ENCODE data around the gene FLNB. TPM values are rescaled to one million over a fixed set of nuclear protein-coding genes. Genes with fewer than 3 reads are reported as not detected.

FLNB gene
- total RNA-seq, 2 experiments from 2014 or later: 39.7 to 42.1 TPM

- Histone ChIP-seq H3K4me1 (ENCODE audit: insufficient read depth, low read length) (peaks cover 3% of the 10 kb centered on the region), H3K9me3 (ENCODE audit: control insufficient read depth in 1 of 2, insufficient read depth in 1 of 2, low read length in 2 of 2) (no peaks in the 10 kb centered on the region), H3K4me3 (ENCODE audit: low read length) (no peak overlapping the region), H3K36me3 (ENCODE audit: insufficient read depth, low read length) (no peaks in the 10 kb centered on the region), H3K27ac (ENCODE audit: low read depth in 1 of 2, low read length in 2 of 2) (no peak overlapping the region), H3K27me3 (ENCODE audit: control insufficient read depth in 1 of 2, insufficient read depth in 2 of 2, low read length in 2 of 2) (no peaks in the 10 kb centered on the region)
- no peak overlapping the region for H3K27ac Mint-ChIP-seq
- ChIA-PET POLR2A (no interaction called here), CTCF (no interaction called here)
- ATAC-seq (ENCODE audit: poor library complexity): no peak
- intact Hi-C loops (cut with DNase I, micrococcal nuclease): no loop called here
- no peak for DNase-seq
- TF ChIP-seq, protein P1, sequence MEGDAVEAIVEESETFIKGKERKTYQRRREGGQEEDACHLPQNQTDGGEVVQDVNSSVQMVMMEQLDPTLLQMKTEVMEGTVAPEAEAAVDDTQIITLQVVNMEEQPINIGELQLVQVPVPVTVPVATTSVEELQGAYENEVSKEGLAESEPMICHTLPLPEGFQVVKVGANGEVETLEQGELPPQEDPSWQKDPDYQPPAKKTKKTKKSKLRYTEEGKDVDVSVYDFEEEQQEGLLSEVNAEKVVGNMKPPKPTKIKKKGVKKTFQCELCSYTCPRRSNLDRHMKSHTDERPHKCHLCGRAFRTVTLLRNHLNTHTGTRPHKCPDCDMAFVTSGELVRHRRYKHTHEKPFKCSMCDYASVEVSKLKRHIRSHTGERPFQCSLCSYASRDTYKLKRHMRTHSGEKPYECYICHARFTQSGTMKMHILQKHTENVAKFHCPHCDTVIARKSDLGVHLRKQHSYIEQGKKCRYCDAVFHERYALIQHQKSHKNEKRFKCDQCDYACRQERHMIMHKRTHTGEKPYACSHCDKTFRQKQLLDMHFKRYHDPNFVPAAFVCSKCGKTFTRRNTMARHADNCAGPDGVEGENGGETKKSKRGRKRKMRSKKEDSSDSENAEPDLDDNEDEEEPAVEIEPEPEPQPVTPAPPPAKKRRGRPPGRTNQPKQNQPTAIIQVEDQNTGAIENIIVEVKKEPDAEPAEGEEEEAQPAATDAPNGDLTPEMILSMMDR (IDR thresholded peaks at IDR 0.05): no peak
- no peaks in the 10 kb centered on the region for H3K36me3 Mint-ChIP-seq (ENCODE audit: low read depth)
- H3K4me1 Mint-ChIP-seq (ENCODE audit: low read depth): peaks cover 16% of the 10 kb centered on the region
- no peaks in the 10 kb centered on the region for H3K9me3 Mint-ChIP-seq
- H3K27me3 Mint-ChIP-seq: no peaks in the 10 kb centered on the region
- no peak overlapping the region for H3K4me3 Mint-ChIP-seq
Observed at GRCh38 chr3:58066842-58067241, 58.6 kb downstream of the FLNB start.

GRCh38 chr3:58068122-58068809 is 60.0 kb downstream of the FLNB start:
- POLR2A ChIA-PET: interaction anchor here (1.3 kb wide), 1 partner anchor 14 kb away, joined by 5 read pairs; no protein-coding TSS in a partner anchor

DNA sequence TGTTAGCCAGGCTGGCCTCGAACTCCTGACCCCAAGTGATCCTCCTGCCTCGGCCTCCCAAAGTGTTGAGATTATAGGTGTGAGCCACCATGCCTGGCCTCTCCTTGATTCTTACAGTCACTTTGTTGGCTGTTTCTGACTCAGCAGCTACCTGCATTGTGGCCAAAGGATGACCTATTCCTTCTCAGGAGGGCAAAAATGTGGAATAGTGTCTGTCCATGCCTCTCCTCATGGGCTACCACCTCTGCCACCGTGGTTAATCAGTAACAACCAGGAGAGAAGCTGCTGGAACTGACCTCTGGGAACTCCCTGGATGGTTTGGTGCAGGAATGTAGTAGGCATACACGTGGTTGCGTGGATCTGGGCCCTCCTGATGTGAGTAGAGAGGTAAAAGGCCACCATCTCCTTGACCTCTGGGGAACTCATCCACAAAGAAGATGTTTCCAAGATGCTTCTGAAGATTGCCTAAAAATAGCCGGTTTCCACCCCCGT is 63.3 kb downstream of the FLNB start:
- H3K36me3 Mint-ChIP-seq (ENCODE audit: low read depth): peaks cover 12% of the 10 kb centered on the region
- ChIA-PET CTCF (no interaction called here), POLR2A (interaction anchor here (0.6 kb wide), 1 partner anchor 103 kb away, joined by 3 read pairs; no protein-coding TSS in a partner anchor)
- no peak overlapping the region for H3K4me3 Mint-ChIP-seq
- intact Hi-C loops (cut with DNase I, micrococcal nuclease): loop anchor here in 1 of 2 experiments (5.0 kb wide), 1 partner anchor 59 kb away; no protein-coding TSS in a partner anchor
- Histone ChIP-seq H3K36me3 (ENCODE audit: insufficient read depth, low read length) (no peaks in the 10 kb centered on the region), H3K4me1 (ENCODE audit: insufficient read depth, low read length) (peaks cover 9% of the 10 kb centered on the region), H3K9me3 (ENCODE audit: control insufficient read depth in 1 of 2, insufficient read depth in 1 of 2, low read length in 2 of 2) (no peaks in the 10 kb centered on the region), H3K4me3 (ENCODE audit: low read length) (no peak overlapping the region), H3K27me3 (ENCODE audit: control insufficient read depth in 1 of 2, insufficient read depth in 2 of 2, low read length in 2 of 2) (no peaks in the 10 kb centered on the region), H3K27ac (ENCODE audit: low read depth in 1 of 2, low read length in 2 of 2) (no peak overlapping the region)
- ATAC-seq (ENCODE audit: poor library complexity): no peak
- no peaks in the 10 kb centered on the region for H3K27me3 Mint-ChIP-seq
- H3K27ac Mint-ChIP-seq: no peak overlapping the region
- TF ChIP-seq, protein P1 (IDR thresholded peaks at IDR 0.05): no peak
- no peak for DNase-seq
- H3K9me3 Mint-ChIP-seq: no peaks in the 10 kb centered on the region
- H3K4me1 Mint-ChIP-seq (ENCODE audit: low read depth): peaks cover 50% of the 10 kb centered on the region

More at GRCh38 chr3:58068122-58068809, 60.0 kb downstream of the FLNB start:
- Mint-ChIP-seq H3K36me3 (ENCODE audit: low read depth) (no peaks in the 10 kb centered on the region), H3K4me1 (ENCODE audit: low read depth) (peaks cover 22% of the 10 kb centered on the region), H3K9me3 (no peaks in the 10 kb centered on the region), H3K4me3 (no peak overlapping the region), H3K27ac (no peak overlapping the region), H3K27me3 (no peaks in the 10 kb centered on the region)
- Histone ChIP-seq H3K27ac (ENCODE audit: low read depth in 1 of 2, low read length in 2 of 2) (no peak overlapping the region), H3K9me3 (ENCODE audit: control insufficient read depth in 1 of 2, insufficient read depth in 1 of 2, low read length in 2 of 2) (no peaks in the 10 kb centered on the region), H3K4me3 (ENCODE audit: low read length) (no peak overlapping the region), H3K4me1 (ENCODE audit: insufficient read depth, low read length) (no peaks in the 10 kb centered on the region), H3K36me3 (ENCODE audit: insufficient read depth, low read length) (no peaks in the 10 kb centered on the region), H3K27me3 (ENCODE audit: control insufficient read depth in 1 of 2, insufficient read depth in 2 of 2, low read length in 2 of 2) (no peaks in the 10 kb centered on the region)
- intact Hi-C loops (cut with DNase I, micrococcal nuclease): no loop called here
- ATAC-seq (ENCODE audit: poor library complexity): no peak
- CTCF ChIA-PET: no interaction called here
- TF ChIP-seq, protein P1 (IDR thresholded peaks at IDR 0.05): no peak
- no peak for DNase-seq
